ENCODE measurements around the gene SETD5.

SETD5 gene

DNA sequence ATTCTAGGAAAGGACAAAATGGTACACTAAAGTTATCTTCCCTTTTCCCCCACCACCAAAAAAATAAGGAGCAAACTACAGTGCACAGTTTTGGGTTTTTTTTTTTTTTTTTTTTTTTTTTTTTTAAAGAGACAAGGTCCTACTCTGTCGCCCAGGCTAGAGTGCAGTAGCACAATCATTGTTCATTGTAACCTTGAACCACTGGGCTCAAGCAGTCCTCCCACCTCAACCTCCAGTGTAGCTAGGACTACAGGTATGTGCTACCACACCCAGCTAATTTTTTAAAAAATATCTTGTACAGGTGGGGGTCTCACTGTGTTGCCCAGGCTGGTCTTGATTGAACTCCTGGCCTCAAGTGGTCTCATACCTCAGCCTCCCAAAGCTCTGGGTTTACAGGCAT is 14.9 kb downstream of the SETD5 start:
- Histone ChIP-seq H3K27ac (ENCODE audit: low read depth, low read length, severe bottlenecking) (no peak overlapping the region), H3K4me1 (ENCODE audit: control insufficient read depth, insufficient read depth, low read length, poor library complexity, severe bottlenecking) (peaks cover 4% of the 10 kb centered on the region), H3K36me3 (ENCODE audit: control insufficient read depth, insufficient read depth, low read length) (peaks cover 39% of the 10 kb centered on the region), H3K4me3 (ENCODE audit: extremely low read depth, insufficient read depth, low read length, poor library complexity, severe bottlenecking) (no peak overlapping the region), H3K9me3 (ENCODE audit: control insufficient read depth, low read length) (no peaks in the 10 kb centered on the region)
- 100% methylated on average over 1 of the region's 1 CpG; no CpG with 5 or more reads in 1 of the 2 experiments for WGBS, 2 experiments (ENCODE audit: insufficient coverage in 2 of 2)

DNA sequence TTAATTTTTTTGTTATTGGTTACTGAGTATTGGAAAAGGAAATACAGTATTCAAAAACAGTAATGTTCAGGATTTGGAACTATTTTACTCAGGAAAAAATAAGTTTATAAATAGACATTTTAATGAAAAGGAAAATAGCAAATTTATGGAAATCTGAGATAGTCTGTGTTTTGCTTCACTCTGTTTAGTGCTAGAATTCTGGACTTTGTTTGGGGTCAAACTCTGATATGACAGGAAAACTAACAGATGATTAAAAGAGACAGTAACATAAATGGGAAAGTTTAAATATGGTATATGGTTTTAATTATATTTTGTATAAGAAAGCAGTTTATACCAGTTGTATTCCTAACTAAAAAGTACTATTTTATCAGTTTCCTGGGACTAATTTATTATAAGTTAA is 17.4 kb downstream of the SETD5 start:
- Histone ChIP-seq H3K9me3 (ENCODE audit: control insufficient read depth, low read length) (no peaks in the 10 kb centered on the region), H3K36me3 (ENCODE audit: control insufficient read depth, insufficient read depth, low read length) (peaks cover 35% of the 10 kb centered on the region), H3K4me1 (ENCODE audit: control insufficient read depth, insufficient read depth, low read length, poor library complexity, severe bottlenecking) (peaks cover 4% of the 10 kb centered on the region), H3K27ac (ENCODE audit: low read depth, low read length, severe bottlenecking) (no peak overlapping the region), H3K4me3 (ENCODE audit: extremely low read depth, insufficient read depth, low read length, poor library complexity, severe bottlenecking) (no peak overlapping the region)

DNA sequence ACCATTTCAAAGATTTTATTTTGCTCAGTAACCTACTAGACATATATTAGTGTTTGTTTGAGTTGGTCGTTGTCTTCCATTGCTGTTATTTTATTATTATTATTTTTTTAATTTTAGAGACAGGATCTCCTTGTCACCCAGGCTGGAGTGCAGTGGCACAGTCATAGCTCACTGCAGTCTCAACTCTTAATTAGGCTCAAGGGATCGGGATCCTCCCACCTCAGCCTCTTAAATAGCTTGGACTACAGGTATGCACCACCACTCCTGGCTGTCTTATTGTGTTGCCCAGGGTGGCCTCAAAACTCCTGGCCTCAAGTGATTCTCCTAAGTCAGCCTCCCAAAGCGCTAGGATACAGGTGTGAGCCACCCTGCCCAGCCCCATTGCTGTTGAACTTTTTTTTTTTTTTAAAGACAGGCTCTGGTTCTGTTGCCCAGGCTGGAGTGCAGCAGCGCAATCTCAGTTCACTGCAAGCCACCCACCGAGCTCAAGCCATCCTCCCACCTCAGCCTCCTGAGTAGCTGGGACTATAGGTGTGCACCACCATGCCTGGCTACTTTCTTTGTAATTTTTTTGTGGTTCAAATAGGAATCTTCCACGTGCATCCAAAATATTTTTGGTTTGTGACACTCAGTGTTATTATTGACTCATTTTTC is 18.2 kb downstream of the SETD5 start:
- WGBS, 2 experiments (ENCODE audit: insufficient coverage in 2 of 2), result 94 to 100% methylated on average over 4 to 5 of the region's 6 CpGs
- H3K36me3 ChIP-seq (ENCODE audit: control insufficient read depth, insufficient read depth, low read length), result peaks cover 30% of the 10 kb centered on the region
- H3K4me3 ChIP-seq (ENCODE audit: extremely low read depth, insufficient read depth, low read length, poor library complexity, severe bottlenecking), result no peak overlapping the region
- H3K4me1 ChIP-seq (ENCODE audit: control insufficient read depth, insufficient read depth, low read length, poor library complexity, severe bottlenecking), result peaks cover 9% of the 10 kb centered on the region
- no peak overlapping the region for H3K27ac ChIP-seq (ENCODE audit: low read depth, low read length, severe bottlenecking)
- H3K9me3 ChIP-seq (ENCODE audit: control insufficient read depth, low read length), result no peaks in the 10 kb centered on the region

DNA sequence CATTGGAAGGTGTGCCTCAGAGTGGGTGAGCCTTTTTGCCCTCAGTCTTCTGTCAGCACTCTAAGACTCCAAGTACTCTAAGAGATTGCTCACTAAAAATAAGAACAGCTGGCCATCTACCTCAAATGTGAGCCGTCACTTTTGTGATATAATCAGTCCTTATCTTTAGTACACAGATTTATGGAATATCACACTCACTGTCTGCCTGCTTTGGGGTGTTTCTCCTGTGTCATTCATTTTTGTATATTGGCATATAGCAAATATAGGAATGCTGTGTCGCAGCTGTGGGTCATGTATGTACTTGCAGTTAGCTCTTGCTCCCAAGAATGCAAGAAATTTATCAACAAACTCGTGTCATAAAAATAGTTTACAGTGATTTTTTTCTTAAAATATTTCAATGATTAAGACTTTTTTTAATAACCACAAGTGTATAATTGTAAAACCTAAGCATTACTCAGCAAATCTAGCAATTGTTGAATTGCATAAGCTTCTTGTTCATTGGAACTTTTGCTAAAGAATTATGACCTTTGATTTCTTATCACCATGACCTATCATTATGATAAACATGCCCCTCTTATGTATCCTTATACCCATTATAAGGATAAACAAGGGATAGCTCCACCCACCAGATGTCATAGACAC is 18.8 kb downstream of the SETD5 start:
- H3K4me3 ChIP-seq (ENCODE audit: extremely low read depth, insufficient read depth, low read length, poor library complexity, severe bottlenecking), result no peak overlapping the region
- H3K4me1 ChIP-seq (ENCODE audit: control insufficient read depth, insufficient read depth, low read length, poor library complexity, severe bottlenecking), result peaks cover 13% of the 10 kb centered on the region
- WGBS, 2 experiments (ENCODE audit: insufficient coverage in 2 of 2), result no CpG with 5 or more reads among the region's 3 CpGs
- H3K27ac ChIP-seq (ENCODE audit: low read depth, low read length, severe bottlenecking), result no peak overlapping the region
- H3K9me3 ChIP-seq (ENCODE audit: control insufficient read depth, low read length), result no peaks in the 10 kb centered on the region
- peaks cover 30% of the 10 kb centered on the region for H3K36me3 ChIP-seq (ENCODE audit: control insufficient read depth, insufficient read depth, low read length)

DNA sequence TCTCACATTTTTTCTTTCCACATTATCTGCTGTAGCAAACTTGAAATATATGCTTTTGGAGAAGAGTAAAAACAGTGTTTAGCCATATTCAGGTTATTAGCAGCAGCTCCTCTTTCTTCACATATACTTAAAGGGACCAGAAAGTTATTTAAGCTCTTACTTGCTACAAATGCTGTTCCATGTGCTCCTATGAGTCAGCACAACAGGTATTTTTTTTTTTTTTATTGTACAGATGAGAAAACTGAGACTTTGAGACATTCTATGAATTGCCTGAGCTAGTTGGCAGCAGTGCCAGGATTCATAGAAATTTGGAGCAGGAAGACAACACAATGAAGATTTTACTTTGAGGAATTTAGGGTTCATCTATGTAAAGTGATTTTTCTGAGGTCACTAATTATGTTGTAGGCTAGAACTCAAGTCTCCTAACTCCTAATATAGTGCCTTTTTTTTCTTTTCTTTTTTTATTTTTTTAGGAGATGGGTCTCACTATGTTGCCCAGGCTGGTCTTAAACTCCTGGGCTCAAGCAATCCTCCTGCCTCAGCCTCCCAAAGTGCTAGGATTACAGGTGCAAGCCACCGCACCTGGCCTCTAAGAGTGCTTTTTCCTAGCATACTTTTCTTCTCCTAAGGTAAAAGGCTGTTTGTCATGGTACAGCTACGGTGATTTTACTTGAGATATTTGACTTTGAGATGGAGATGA is 23.6 kb downstream of the SETD5 start:
- Histone ChIP-seq H3K36me3 (ENCODE audit: control insufficient read depth, insufficient read depth, low read length) (peaks cover 25% of the 10 kb centered on the region), H3K27ac (ENCODE audit: low read depth, low read length, severe bottlenecking) (peak overlapping the region; percentile 47), H3K9me3 (ENCODE audit: control insufficient read depth, low read length) (no peaks in the 10 kb centered on the region), H3K4me1 (ENCODE audit: control insufficient read depth, insufficient read depth, low read length, poor library complexity, severe bottlenecking) (peaks cover 18% of the 10 kb centered on the region), H3K4me3 (ENCODE audit: extremely low read depth, insufficient read depth, low read length, poor library complexity, severe bottlenecking) (no peak overlapping the region)
- WGBS, 2 experiments (ENCODE audit: insufficient coverage in 2 of 2), result no CpG with 5 or more reads among the region's 2 CpGs

DNA sequence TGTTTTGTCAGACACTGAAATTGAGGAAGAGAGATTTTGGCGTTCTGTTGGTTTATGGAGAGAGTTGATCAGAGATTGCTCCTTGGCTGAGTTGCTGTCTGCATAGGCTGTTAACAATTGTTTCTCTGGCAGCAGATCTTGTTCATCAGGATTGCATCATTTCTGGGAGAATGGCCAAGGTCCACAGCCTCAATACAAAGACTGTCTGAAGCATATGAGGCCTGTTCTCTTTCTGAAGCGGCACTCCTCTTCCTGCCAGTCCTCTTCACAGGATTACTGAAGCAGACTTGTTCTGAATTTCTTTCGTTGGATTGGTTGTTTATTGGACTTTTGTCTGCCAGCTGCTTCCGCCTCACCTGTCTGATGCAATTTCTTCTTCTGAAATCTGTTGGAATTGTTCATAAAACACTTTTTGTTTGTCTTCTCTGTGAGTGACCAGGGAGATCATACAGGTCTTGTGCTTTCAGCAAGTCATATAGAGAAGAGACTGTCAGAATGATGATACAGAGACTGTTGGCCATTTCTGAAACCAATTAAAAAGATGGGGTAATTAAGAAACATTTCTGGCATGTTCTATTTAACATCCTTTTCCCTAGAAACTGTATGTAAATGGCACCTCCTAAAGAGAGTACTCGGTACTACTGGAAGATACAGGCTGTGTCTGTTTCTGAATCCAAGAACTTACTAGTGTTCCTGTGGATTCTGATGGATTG is 25.5 kb downstream of the SETD5 start:
- Histone ChIP-seq H3K27ac (ENCODE audit: low read depth, low read length, severe bottlenecking) (peak overlapping the region; percentile 96), H3K4me3 (ENCODE audit: extremely low read depth, insufficient read depth, low read length, poor library complexity, severe bottlenecking) (no peak overlapping the region), H3K4me1 (ENCODE audit: control insufficient read depth, insufficient read depth, low read length, poor library complexity, severe bottlenecking) (peaks cover 16% of the 10 kb centered on the region), H3K9me3 (ENCODE audit: control insufficient read depth, low read length) (no peaks in the 10 kb centered on the region), H3K36me3 (ENCODE audit: control insufficient read depth, insufficient read depth, low read length) (peaks cover 35% of the 10 kb centered on the region)
- 100% methylated on average over 1 of the region's 5 CpGs; no CpG with 5 or more reads in 1 of the 2 experiments for WGBS, 2 experiments (ENCODE audit: insufficient coverage in 2 of 2)

DNA sequence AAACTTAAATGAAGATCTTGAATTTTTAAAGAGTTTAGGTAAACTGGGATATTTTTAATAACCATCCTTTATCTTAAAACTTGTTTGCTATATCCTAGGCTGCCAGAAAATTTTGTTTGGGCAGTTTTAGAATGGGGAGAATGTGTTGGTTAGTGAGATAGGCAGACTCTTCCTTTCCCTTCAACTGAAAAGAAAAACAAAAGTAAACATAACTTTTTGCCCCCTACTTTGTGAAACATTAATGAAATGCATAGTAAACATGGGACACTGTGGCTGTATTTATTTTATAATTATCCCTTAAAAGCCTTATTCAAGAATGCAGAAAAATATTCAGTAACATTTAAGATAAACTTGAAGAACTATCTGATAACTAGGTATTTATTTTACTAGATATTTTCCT is 31.0 kb downstream of the SETD5 start:
- Histone ChIP-seq H3K36me3 (ENCODE audit: control insufficient read depth, insufficient read depth, low read length) (peaks cover 86% of the 10 kb centered on the region), H3K4me3 (ENCODE audit: extremely low read depth, insufficient read depth, low read length, poor library complexity, severe bottlenecking) (no peak overlapping the region), H3K4me1 (ENCODE audit: control insufficient read depth, insufficient read depth, low read length, poor library complexity, severe bottlenecking) (no peaks in the 10 kb centered on the region), H3K27ac (ENCODE audit: low read depth, low read length, severe bottlenecking) (no peak overlapping the region), H3K9me3 (ENCODE audit: control insufficient read depth, low read length) (no peaks in the 10 kb centered on the region)

DNA sequence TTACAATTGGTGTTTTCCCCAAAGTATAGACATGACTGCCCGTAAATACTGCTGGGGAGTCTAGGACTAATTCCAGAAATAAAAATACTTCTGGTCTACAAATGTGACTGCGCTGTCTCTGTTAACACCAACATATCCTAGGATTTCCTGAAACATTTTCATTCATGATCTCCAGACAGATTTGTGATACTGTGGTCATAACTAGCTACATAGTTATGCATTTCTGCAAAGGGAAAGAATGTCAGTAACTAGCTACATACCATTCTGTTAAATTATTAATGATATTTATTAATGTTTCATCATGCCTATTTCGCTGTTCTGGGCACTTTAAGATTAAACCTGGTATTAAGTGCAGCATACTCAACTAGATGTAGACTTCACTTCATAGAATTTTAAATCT is 33.3 kb downstream of the SETD5 start:
- H3K4me1 ChIP-seq (ENCODE audit: control insufficient read depth, insufficient read depth, low read length, poor library complexity, severe bottlenecking), result no peaks in the 10 kb centered on the region
- H3K9me3 ChIP-seq (ENCODE audit: control insufficient read depth, low read length), result no peaks in the 10 kb centered on the region
- no peak overlapping the region for H3K4me3 ChIP-seq (ENCODE audit: extremely low read depth, insufficient read depth, low read length, poor library complexity, severe bottlenecking)
- H3K36me3 ChIP-seq (ENCODE audit: control insufficient read depth, insufficient read depth, low read length), result peaks cover 96% of the 10 kb centered on the region
- 89 to 100% methylated on average over 1 to 2 of the region's 3 CpGs for WGBS, 2 experiments (ENCODE audit: insufficient coverage in 2 of 2)
- H3K27ac ChIP-seq (ENCODE audit: low read depth, low read length, severe bottlenecking), result no peak overlapping the region

DNA sequence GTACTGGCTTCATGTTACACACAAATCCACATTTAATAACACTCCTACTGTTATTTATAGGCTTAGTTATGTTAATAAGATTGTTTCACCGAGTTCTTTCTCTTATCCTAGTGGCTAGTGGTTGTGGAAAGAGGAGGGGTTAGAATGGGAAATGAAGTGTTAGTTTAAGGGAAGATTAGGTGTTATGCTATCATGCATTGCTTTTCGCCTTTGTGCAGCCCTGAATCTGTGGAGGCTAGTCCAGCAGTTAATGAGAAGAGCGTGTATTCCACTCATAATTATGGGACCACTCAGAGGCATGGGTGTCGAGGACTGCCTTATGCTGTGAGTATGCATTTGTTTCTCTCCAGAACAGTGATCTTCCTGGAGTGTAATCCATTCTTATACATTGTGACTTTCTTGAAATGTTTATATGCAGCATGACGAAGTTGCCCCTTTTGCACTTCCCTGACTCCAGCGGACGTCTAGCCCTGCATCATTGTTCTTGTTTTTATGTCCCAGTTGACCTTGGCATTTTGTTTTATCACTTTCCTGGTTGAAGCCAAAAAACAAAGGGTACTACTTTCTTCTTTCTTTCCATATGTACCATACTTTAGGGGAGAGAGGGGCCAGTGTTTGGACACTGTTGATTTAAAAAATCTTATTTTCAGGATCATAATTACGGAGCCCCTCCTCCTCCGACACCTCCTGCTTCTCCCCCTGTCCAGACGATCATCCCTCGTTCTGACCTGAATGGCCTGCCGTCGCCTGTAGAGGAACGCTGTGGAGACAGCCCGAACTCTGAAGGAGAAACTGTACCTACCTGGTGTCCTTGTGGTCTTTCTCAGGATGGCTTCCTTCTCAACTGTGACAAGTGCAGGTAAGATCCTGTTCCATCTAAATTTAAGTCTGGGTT is 36.5 kb downstream of the SETD5 start:
- 95 to 96% methylated on average over 9 to 14 of the region's 15 CpGs for WGBS, 2 experiments (ENCODE audit: insufficient coverage in 2 of 2)

DNA sequence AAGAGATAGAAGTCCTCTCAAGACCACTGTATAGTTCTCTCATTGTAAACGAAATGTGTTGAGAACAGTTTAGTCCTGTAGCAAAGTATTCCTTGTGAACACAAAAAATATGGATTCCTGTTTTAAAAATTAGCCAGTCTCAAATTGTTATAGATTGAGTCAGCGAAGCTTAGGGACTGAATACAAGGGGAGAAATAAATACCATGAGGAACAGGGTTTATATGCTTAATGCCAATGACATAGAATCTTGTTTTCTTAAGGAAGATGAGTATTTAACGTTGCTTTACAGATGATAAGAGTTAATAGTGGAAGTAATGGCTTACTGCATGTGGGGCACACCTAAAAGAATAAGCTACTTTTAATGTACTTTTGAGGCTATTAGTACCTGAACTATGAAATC is 37.9 kb downstream of the SETD5 start:
- 88 to 89% methylated on average over 2 to 3 of the region's 3 CpGs for WGBS, 2 experiments (ENCODE audit: insufficient coverage in 2 of 2)
- no peak overlapping the region for H3K27ac ChIP-seq (ENCODE audit: low read depth, low read length, severe bottlenecking)

More for the DNA sequence above, 36.5 kb downstream of the SETD5 start:
- Histone ChIP-seq H3K4me1 (ENCODE audit: control insufficient read depth, insufficient read depth, low read length, poor library complexity, severe bottlenecking) (peaks cover 4% of the 10 kb centered on the region), H3K9me3 (ENCODE audit: control insufficient read depth, low read length) (no peaks in the 10 kb centered on the region), H3K4me3 (ENCODE audit: extremely low read depth, insufficient read depth, low read length, poor library complexity, severe bottlenecking) (no peak overlapping the region), H3K27ac (ENCODE audit: low read depth, low read length, severe bottlenecking) (no peak overlapping the region), H3K36me3 (ENCODE audit: control insufficient read depth, insufficient read depth, low read length) (peaks cover 97% of the 10 kb centered on the region)

More for the DNA sequence above, 37.9 kb downstream of the SETD5 start:
- Histone ChIP-seq H3K36me3 (ENCODE audit: control insufficient read depth, insufficient read depth, low read length) (peaks cover 89% of the 10 kb centered on the region), H3K4me3 (ENCODE audit: extremely low read depth, insufficient read depth, low read length, poor library complexity, severe bottlenecking) (no peak overlapping the region), H3K9me3 (ENCODE audit: control insufficient read depth, low read length) (no peaks in the 10 kb centered on the region), H3K4me1 (ENCODE audit: control insufficient read depth, insufficient read depth, low read length, poor library complexity, severe bottlenecking) (peaks cover 8% of the 10 kb centered on the region)

Data from mesodermal cell (in vitro differentiated cells).